GM23338 (cell line): ENCODE measurements around the gene LRRC38. TPM values are rescaled to one million over a fixed set of nuclear protein-coding genes. Genes with fewer than 3 reads are reported as not detected.
"Not testable (repeated sequence)": the region's sequence is repeated elsewhere in the genome, so short reads cannot be mapped to it uniquely, and the experiment has no call there.

Experiments
- ATAC-seq: fragments of 200-7000 bp; cut with Tn5 transposase; 3 replicates; pipeline ENCODE4 v1.9.1; 2020
- DNase-seq: peaks from one replicate; pipeline ENCODE4 v3.0.0-alpha.2; 2015; ENCODE audit warnings: low spot score
- H2AFZ ChIP-seq: fragments of 200-600 bp; sonication (generic); 2 replicates; pipeline ENCODE4 v1.8.0; 2016; ENCODE audit warnings: antibody characterized with exemption, mild to moderate bottlenecking, moderate library complexity
- H3F3A ChIP-seq: fragments of 200-600 bp; sonication (generic); replicated peaks from 2 replicates; pipeline ENCODE4 v1.8.0; 2017; ENCODE audit warnings: antibody characterized with exemption, mixed run types, low read depth
- H3K27ac ChIP-seq: fragments of 200-600 bp; sonication (generic); 2 replicates; pipeline ENCODE4 v1.6.1; 2016; ENCODE audit warnings: low read depth
- H3K27me3 ChIP-seq: fragments of 200-600 bp; sonication (generic); 2 replicates; pipeline ENCODE4 v1.8.0; 2016; ENCODE audit warnings: mild to moderate bottlenecking, mixed run types, moderate library complexity; ENCODE audit not compliant: insufficient read depth
- H3K36me3 ChIP-seq: fragments of 200-600 bp; sonication (generic); 2 replicates; pipeline ENCODE4 v1.8.0; 2016; ENCODE audit warnings: mild to moderate bottlenecking; ENCODE audit not compliant: insufficient read depth
- H3K4me1 ChIP-seq: fragments of 200-600 bp; sonication (generic); 2 replicates; pipeline ENCODE4 v1.8.0; 2016; ENCODE audit warnings: mild to moderate bottlenecking, moderate library complexity; ENCODE audit not compliant: insufficient read depth
- H3K4me2 ChIP-seq: fragments of 200-600 bp; sonication (generic); 2 replicates; pipeline ENCODE4 v1.7.1; 2017; ENCODE audit warnings: mixed run types
- H3K4me3 ChIP-seq: fragments of 200-600 bp; sonication (generic); 2 replicates; pipeline ENCODE4 v1.6.1; 2016; ENCODE audit warnings: mixed run types
- H3K79me2 ChIP-seq: fragments of 200-600 bp; sonication (generic); replicated peaks from 2 replicates; pipeline ENCODE4 v1.8.0; 2017; ENCODE audit warnings: mild to moderate bottlenecking; ENCODE audit not compliant: insufficient read depth
- H3K9me2 ChIP-seq: fragments of 200-600 bp; sonication (generic); 2 replicates; pipeline ENCODE4 v1.8.0; 2017; ENCODE audit not compliant: insufficient read depth
- H4K20me1 ChIP-seq: fragments of 200-600 bp; sonication (generic); replicated peaks from 2 replicates; pipeline ENCODE4 v1.8.0; 2017; ENCODE audit warnings: mild to moderate bottlenecking; ENCODE audit not compliant: insufficient read depth
- H3K27ac Mint-ChIP-seq: 2 replicates; pipeline ENCODE4 v1.8.0; 2020; ENCODE audit warnings: inconsistent platforms, mild to moderate bottlenecking, moderate library complexity, mixed read lengths
- H3K27me3 Mint-ChIP-seq: 3 replicates; pipeline ENCODE4 v1.8.0; 2022; ENCODE audit warnings: low read depth, mild to moderate bottlenecking, moderate library complexity, mixed read lengths, inconsistent platforms; ENCODE audit not compliant: insufficient read depth, poor library complexity
- H3K36me3 Mint-ChIP-seq: 3 replicates; pipeline ENCODE4 v1.8.0; 2021; ENCODE audit warnings: low read depth, mild to moderate bottlenecking, inconsistent platforms, moderate library complexity, mixed read lengths
- H3K4me1 Mint-ChIP-seq: 3 replicates; pipeline ENCODE4 v1.8.0; 2020; ENCODE audit warnings: mild to moderate bottlenecking, inconsistent platforms, mixed read lengths
- H3K4me3 Mint-ChIP-seq: 3 replicates; pipeline ENCODE4 v1.8.0; 2021; ENCODE audit warnings: moderate library complexity, mild to moderate bottlenecking, inconsistent platforms, mixed read lengths
- H3K9me3 Mint-ChIP-seq: 3 replicates; pipeline ENCODE4 v1.8.0; 2020; ENCODE audit warnings: moderate library complexity, mild to moderate bottlenecking, inconsistent platforms, mixed read lengths
- CTCF ChIP-seq, 2 experiments: fragments of 200-600 bp in 1 of 2; sonication (generic) in 1 of 2; conservative IDR thresholded peaks; 2 replicates each; pipeline versions ENCODE4 v1.5.1 to v1.6.1; 2016 to 2017; ENCODE audit warnings: antibody characterized with exemption in 2 of 2, low read depth in 2 of 2, mild to moderate bottlenecking in 2 of 2, moderate library complexity in 1 of 2
- ETS1 ChIP-seq: IDR thresholded peaks from 2 replicates; pipeline ENCODE4 v1.6.1; 2016; ENCODE audit warnings: antibody characterized with exemption
- EZH2 ChIP-seq: fragments of 200-600 bp; sonication (generic); IDR thresholded peaks from one replicate; pipeline ENCODE4 v1.8.0; 2017; ENCODE audit warnings: antibody characterized with exemption, mild to moderate bottlenecking, low read depth; ENCODE audit not compliant: unreplicated experiment
- EZH2phosphoT487 ChIP-seq: fragments of 200-600 bp; sonication (generic); IDR thresholded peaks from one replicate; pipeline ENCODE4 v1.8.1; 2018; ENCODE audit warnings: antibody characterized with exemption; ENCODE audit not compliant: unreplicated experiment
- JUNB ChIP-seq: IDR thresholded peaks from one replicate; pipeline ENCODE4 v1.6.1; 2016; ENCODE audit warnings: antibody characterized with exemption; ENCODE audit not compliant: unreplicated experiment
- NANOG ChIP-seq: IDR thresholded peaks from 2 replicates; pipeline ENCODE4 v1.6.1; 2016; ENCODE audit warnings: antibody characterized with exemption, borderline replicate concordance
- POLR2AphosphoS5 ChIP-seq: IDR thresholded peaks from 2 replicates; pipeline ENCODE4 v1.6.1; 2016; ENCODE audit warnings: antibody characterized with exemption, low read depth
- STAT1 ChIP-seq: IDR thresholded peaks from one replicate; pipeline ENCODE4 v1.6.1; 2016; ENCODE audit warnings: antibody characterized with exemption; ENCODE audit not compliant: unreplicated experiment
- ZNF114 ChIP-seq: fragments of 250-450 bp; sonication (Bioruptor Pico); IDR thresholded peaks from 2 replicates; pipeline ENCODE4 v1.5.0; 2020; ENCODE audit warnings: mild to moderate bottlenecking, moderate library complexity
- ZNF331 ChIP-seq: fragments of 250-450 bp; sonication (Bioruptor Pico); IDR thresholded peaks from 2 replicates; pipeline ENCODE4 v1.5.0; 2020; ENCODE audit warnings: low read depth, mild to moderate bottlenecking, moderate library complexity
- ZNF462 ChIP-seq: fragments of 250-450 bp; sonication (Bioruptor Pico); IDR thresholded peaks from 2 replicates; pipeline ENCODE4 v1.5.0; 2020; ENCODE audit warnings: mild to moderate bottlenecking, moderate library complexity
- polyA plus RNA-seq: library from polyadenylated mRNA; unstranded; fragments of >200 nt; fragmentation: Nextera tagmentation; extraction: Ambion mirVana; gene quantifications from 2 replicates; pipeline ENCODE4 v1.2.1, GENCODE V29; 2016
- total RNA-seq: library from RNA; depleted of rRNA; stranded (reverse); fragments of >200 nt; shearing (Covaris generic); gene quantifications from 2 replicates; pipeline ENCODE4 v1.2.3, GENCODE V29; 2014

Gene LRRC38
- total and polyA plus RNA-seq, 2 experiments from 2014 or later, result 0.17 TPM; not detected in 1

GRCh38 chr1:13433694-13434358, 80.0 kb downstream of the LRRC38 start:
- H3K4me1 ChIP-seq, H3K4me3 Mint-ChIP-seq, H3K27ac ChIP-seq, H3K4me2 ChIP-seq, H3K4me1 Mint-ChIP-seq, H2AFZ ChIP-seq, H3F3A ChIP-seq, H3K36me3 ChIP-seq, DNase-seq, H3K27ac Mint-ChIP-seq, H4K20me1 ChIP-seq, H3K79me2 ChIP-seq, H3K9me2 ChIP-seq, H3K27me3 ChIP-seq, H3K27me3 Mint-ChIP-seq, H3K4me3 ChIP-seq, ATAC-seq: not testable (repeated sequence)
- Mint-ChIP-seq H3K9me3 (peaks cover 97% of the 10 kb centered on the region), H3K36me3 (peaks cover 48% of the 10 kb centered on the region)

- no peak overlapping the region for H2AFZ ChIP-seq
- peaks cover 97% of the 10 kb centered on the region for H3K9me3 Mint-ChIP-seq
- H3K27me3 Mint-ChIP-seq, result peaks cover 3% of the 10 kb centered on the region
- H3K4me1 ChIP-seq, result no peaks in the 10 kb centered on the region
- no peaks in the 10 kb centered on the region for H4K20me1 ChIP-seq
- H3K4me1 Mint-ChIP-seq, result no peaks in the 10 kb centered on the region
- no peaks in the 10 kb centered on the region for H3K9me2 ChIP-seq
- H3K4me2 ChIP-seq, result no peak overlapping the region
- H3K36me3 Mint-ChIP-seq, result peaks cover 37% of the 10 kb centered on the region
- no peak overlapping the region for H3K27ac ChIP-seq
- ATAC-seq (no peak), DNase-seq (no peak)
- no peak overlapping the region for H3K4me3 ChIP-seq
- no peak overlapping the region for H3K27ac Mint-ChIP-seq
- no peaks in the 10 kb centered on the region for H3K27me3 ChIP-seq
- no peaks in the 10 kb centered on the region for H3F3A ChIP-seq
- H3K4me3 Mint-ChIP-seq, result no peak overlapping the region
- no peaks in the 10 kb centered on the region for H3K79me2 ChIP-seq
- no peaks in the 10 kb centered on the region for H3K36me3 ChIP-seq
- no peak for TF ChIP-seq CTCF (conservative IDR thresholded peaks at IDR 0.05; ENCODE audit: low read depth in 2 of 2)
- no peak for TF ChIP-seq EZH2phosphoT487
- no peak for TF ChIP-seq JUNB
- no peak for TF ChIP-seq ZNF114 (CRISPR knock-in tag)
- TF ChIP-seq POLR2AphosphoS5, result no peak
- no peak for TF ChIP-seq ZNF462 (CRISPR knock-in tag)
- no peak for TF ChIP-seq ETS1
- TF ChIP-seq EZH2, result no peak
- TF ChIP-seq NANOG, result no peak
- no peak for TF ChIP-seq ZNF331
- no peak for TF ChIP-seq STAT1
Observed at GRCh38 chr1:13432251-13432650, 81.6 kb downstream of the LRRC38 start.
